H1 (cell line): Measurements from ENCODE around the gene CAT. TPM values are rescaled to one million over a fixed set of nuclear protein-coding genes. Genes with fewer than 3 reads are reported as not detected.

Experiments
- CTCF ChIA-PET: fragments of 300-600 bp; sonication (Branson Sonifier 250); formaldehyde crosslinking; loops from one replicate; lab custom pipeline; 2021; ENCODE audit not compliant: partially characterized antibody; lab: Charles Lee
- POLR2A ChIA-PET: fragments of 300-600 bp; sonication (Branson Sonifier 250); formaldehyde crosslinking; loops from one replicate; lab custom pipeline; 2021; ENCODE audit warnings: inconsistent platforms; ENCODE audit not compliant: partially characterized antibody; lab: Charles Lee
- DNase-seq, 2 experiments: peaks; one replicate each; pipeline versions ENCODE4 v3.0.0 to v3.0.0-alpha.2; 2010 to 2022; ENCODE audit warnings: low spot score in 2 of 2, low read depth in 1 of 2, mixed read lengths in 1 of 2
- FAIRE-seq: peaks from 2 replicates; lab custom pipeline; 2011; peaks lifted over from hg19 to GRCh38; lab: Jason Lieb, UNC
- H2AFZ ChIP-seq: 2 replicates; pipeline ENCODE4 v1.8.1; 2012; ENCODE audit warnings: low read length, inconsistent platforms
- H2AK5ac ChIP-seq: 2 replicates; pipeline ENCODE4 v1.6.1; 2013; ENCODE audit warnings: low read depth, low read length
- H2BK120ac ChIP-seq: replicated peaks from 2 replicates; pipeline ENCODE3; 2013; ENCODE audit warnings: low read depth, low read length, inconsistent platforms
- H2BK12ac ChIP-seq: 2 replicates; pipeline ENCODE4 v1.6.1; 2013; ENCODE audit warnings: low read depth, low read length
- H2BK15ac ChIP-seq: 2 replicates; pipeline ENCODE4 v1.6.1; 2013; ENCODE audit warnings: low read length
- H2BK20ac ChIP-seq: 2 replicates; pipeline ENCODE4 v1.6.1; 2013; ENCODE audit warnings: low read length
- H2BK5ac ChIP-seq: 2 replicates; pipeline ENCODE4 v1.6.1; 2013; ENCODE audit warnings: low read depth, low read length
- H3K14ac ChIP-seq: 2 replicates; pipeline ENCODE4 v1.6.1; 2013; ENCODE audit warnings: inconsistent platforms; ENCODE audit not compliant: insufficient read length
- H3K18ac ChIP-seq: 2 replicates; pipeline ENCODE4 v1.6.1; 2013; ENCODE audit warnings: low read length; ENCODE audit errors: extremely low read depth
- H3K23ac ChIP-seq: 2 replicates; pipeline ENCODE4 v1.6.1; 2013; ENCODE audit warnings: inconsistent platforms; ENCODE audit not compliant: insufficient read length
- H3K23me2 ChIP-seq: 2 replicates; pipeline ENCODE4 v1.6.1; 2013; ENCODE audit warnings: low read depth, low read length
- H3K27ac ChIP-seq: 2 replicates; pipeline ENCODE4 v1.6.1; 2011; ENCODE audit warnings: low read depth, low read length, inconsistent platforms
- H3K27me3 ChIP-seq, 4 experiments: replicated peaks in 1 of 4; 1 replicate in 1 of 4; 2 replicates in 3 of 4; pipeline versions ENCODE4 v1.6.1 to v1.8.1; 2011 to 2013; ENCODE audit warnings: low read length in 3 of 4, mild to moderate bottlenecking in 3 of 4, inconsistent platforms in 2 of 4, mixed read lengths in 2 of 4, moderate library complexity in 1 of 4; ENCODE audit not compliant: control insufficient read depth in 3 of 4, insufficient read depth in 3 of 4; ENCODE audit errors: extremely low read depth in 1 of 4
- H3K36me3 ChIP-seq, 4 experiments: 2 replicates each; pipeline versions ENCODE4 v1.6.1 to v1.8.1; 2011 to 2013; ENCODE audit warnings: mild to moderate bottlenecking in 4 of 4, low read length in 3 of 4, moderate library complexity in 2 of 4, control low read depth in 1 of 4, inconsistent platforms in 1 of 4; ENCODE audit not compliant: insufficient read depth in 4 of 4, control insufficient read depth in 2 of 4
- H3K4ac ChIP-seq: replicated peaks from 2 replicates; pipeline ENCODE3; 2013; ENCODE audit warnings: low read length, low read depth, mixed read lengths, inconsistent platforms; ENCODE audit not compliant: insufficient read length
- H3K4me1 ChIP-seq, 4 experiments: replicated peaks in 1 of 4; 1 replicate in 1 of 4; 2 replicates in 3 of 4; pipeline versions ENCODE4 v1.6.1 to v1.8.1; 2011 to 2013; ENCODE audit warnings: low read length in 3 of 4, inconsistent platforms in 2 of 4, mixed read lengths in 1 of 4; ENCODE audit not compliant: insufficient read depth in 4 of 4, control insufficient read depth in 3 of 4
- H3K4me2 ChIP-seq, 2 experiments: 2 replicates each; pipeline versions ENCODE4 v1.6.1 to v1.8.1; 2011 to 2013; ENCODE audit warnings: low read depth in 2 of 2, low read length in 2 of 2, control low read depth in 1 of 2, inconsistent platforms in 1 of 2, mild to moderate bottlenecking in 1 of 2; ENCODE audit not compliant: insufficient read depth in 1 of 2
- H3K4me3 ChIP-seq, 4 experiments: fragments of 200-600, 300-600 bp in 1 of 4; sonication (generic), shearing (Covaris generic), sonication (Bioruptor Twin) in 1 of 4; 2 replicates each; pipeline versions ENCODE4 v1.5.1 to v1.8.1; 2011 to 2016; ENCODE audit warnings: low read length in 4 of 4, low read depth in 3 of 4, control low read depth in 2 of 4, inconsistent platforms in 2 of 4, mild to moderate bottlenecking in 2 of 4, mixed read lengths in 1 of 4, moderate library complexity in 1 of 4; ENCODE audit not compliant: insufficient read depth in 2 of 4; ENCODE audit errors: extremely low read depth in 1 of 4
- H3K56ac ChIP-seq: replicated peaks from 2 replicates; pipeline ENCODE3; 2013; ENCODE audit warnings: low read depth, mild to moderate bottlenecking, mixed read lengths, low read length, inconsistent platforms; ENCODE audit not compliant: insufficient read length
- H3K79me1 ChIP-seq: 2 replicates; pipeline ENCODE4 v1.6.1; 2013; ENCODE audit warnings: low read depth, low read length, control low read depth
- H3K79me2 ChIP-seq, 2 experiments: 2 replicates each; pipeline versions ENCODE4 v1.6.1 to v1.8.1; 2012 to 2013; ENCODE audit warnings: low read length in 2 of 2, mild to moderate bottlenecking in 2 of 2, inconsistent platforms in 1 of 2; ENCODE audit not compliant: insufficient read depth in 2 of 2, control insufficient read depth in 1 of 2
- H3K9ac ChIP-seq, 4 experiments: replicated peaks in 1 of 4; 1 replicate in 1 of 4; 2 replicates in 3 of 4; pipeline versions ENCODE4 v1.6.1 to v1.8.1; 2011 to 2013; ENCODE audit warnings: low read depth in 3 of 4, low read length in 3 of 4, control low read depth in 2 of 4, mild to moderate bottlenecking in 2 of 4, moderate library complexity in 2 of 4, inconsistent platforms in 1 of 4; ENCODE audit errors: extremely low read depth in 1 of 4
- H3K9me3 ChIP-seq, 2 experiments: 2 replicates each; pipeline versions ENCODE4 v1.6.1 to v1.8.1; 2012 to 2013; ENCODE audit warnings: mild to moderate bottlenecking in 2 of 2, moderate library complexity in 2 of 2, control low read depth in 1 of 2, inconsistent platforms in 1 of 2, low read depth in 1 of 2, low read length in 1 of 2, mixed read lengths in 1 of 2; ENCODE audit not compliant: insufficient read depth in 2 of 2
- H4K20me1 ChIP-seq, 2 experiments: replicated peaks in 1 of 2; 2 replicates each; pipeline versions ENCODE3 to v1.8.1; 2011 to 2013; ENCODE audit warnings: inconsistent platforms in 2 of 2, low read length in 2 of 2, mild to moderate bottlenecking in 1 of 2; ENCODE audit not compliant: insufficient read depth in 2 of 2, control insufficient read depth in 1 of 2
- H4K5ac ChIP-seq: 2 replicates; pipeline ENCODE4 v1.6.1; 2013; ENCODE audit warnings: low read length, low read depth, mixed read lengths, inconsistent platforms; ENCODE audit not compliant: insufficient read length
- H4K8ac ChIP-seq: 2 replicates; pipeline ENCODE4 v1.8.0; 2013; ENCODE audit warnings: mild to moderate bottlenecking, moderate library complexity, low read length, inconsistent platforms; ENCODE audit not compliant: insufficient read depth; ENCODE audit errors: extremely low read depth
- H4K91ac ChIP-seq: replicated peaks from 2 replicates; pipeline ENCODE3; 2013; ENCODE audit warnings: low read length, mixed read lengths, inconsistent platforms; ENCODE audit not compliant: insufficient read length
- BACH1 ChIP-seq: IDR thresholded peaks from 2 replicates; pipeline ENCODE4 v1.6.1; 2012; ENCODE audit warnings: low read length, improper control_type of control experiment
- WGBS, 2 experiments: shearing (Covaris generic) in 1 of 2; methylation state at CpG; one replicate each; pipeline versions ENCODE4 v1.1.6 to v1.1.7; 2013 to 2015; ENCODE audit warnings: low lambda C conversion rate in 2 of 2, mixed read lengths in 2 of 2, inconsistent platforms in 1 of 2, low coverage in 1 of 2, missing lambda C conversion rate in 1 of 2; ENCODE audit not compliant: insufficient replicate concordance in 2 of 2, insufficient coverage in 1 of 2, insufficient read length in 1 of 2; ENCODE audit errors: extremely low coverage in 1 of 2, missing lambda C conversion rate in 1 of 2; 5-methylcytosine and 5-hydroxymethylcytosine counted together
- polyA plus RNA-seq, 7 experiments: library from polyadenylated mRNA; depleted of rRNA in 3 of 7; stranded (reverse) in 5 of 7; unstranded in 2 of 7; fragments of >200 nt in 5 of 7; fragments of 200-250 nt in 2 of 7; gene quantifications; 1 replicate in 5 of 7; 2 replicates in 1 of 7; 4 replicates in 1 of 7; pipeline versions ENCODE4 v1.2.1 to v1.2.3, GENCODE V29; 2011 to 2013; ENCODE audit warnings: missing spikeins in 2 of 7, mixed read lengths in 2 of 7
- total RNA-seq: library from RNA; stranded (reverse); fragmentation: NEBNext Ultra II Directional; extraction: Animal tissue kit (Norgen Biotek cat#: 25700); gene quantifications from 2 replicates; pipeline ENCODE4 v1.2.1, GENCODE V29; 2021

The CAT gene
- total and polyA plus RNA-seq, 2 of the 8 experiments (the other 6 are each of a cell fraction or from before 2014, with no cell fraction given), result 9.6 to 15.0 TPM

DNA sequence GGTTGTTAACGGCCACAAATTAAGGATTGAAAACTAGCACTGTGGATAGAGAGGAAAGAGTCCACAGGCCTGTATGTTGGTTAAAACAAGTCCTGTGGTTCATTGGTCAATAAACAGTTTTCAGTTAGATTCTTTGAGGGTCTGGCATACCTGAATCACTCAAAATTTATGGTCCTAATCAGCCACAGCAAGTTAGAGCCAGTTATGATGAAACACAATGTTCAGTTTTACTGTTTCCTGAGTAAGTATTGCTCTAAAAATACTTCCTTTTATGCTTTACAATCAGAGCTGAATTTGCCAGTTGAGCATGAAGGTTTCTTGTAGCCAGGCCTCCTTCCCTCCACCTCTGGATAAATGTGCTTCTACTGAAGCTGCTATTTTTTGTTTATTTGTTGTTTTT is 12.9 kb upstream of the CAT start:
- DNase-seq (no peak), FAIRE-seq (no peak)
- no peaks in the 10 kb centered on the region for H3K79me1 ChIP-seq
- no peak overlapping the region for H2BK5ac ChIP-seq
- no peaks in the 10 kb centered on the region for H3K4me1 ChIP-seq
- no peak overlapping the region for H4K8ac ChIP-seq
- no peak overlapping the region for H3K4me3 ChIP-seq
- no peaks in the 10 kb centered on the region for H3K9me3 ChIP-seq
- no peak overlapping the region for H2BK15ac ChIP-seq
- H3K14ac ChIP-seq, result no peak overlapping the region
- H2AK5ac ChIP-seq, result no peak overlapping the region
- H4K20me1 ChIP-seq, result no peaks in the 10 kb centered on the region
- H3K23me2 ChIP-seq, result no peaks in the 10 kb centered on the region
- ChIA-PET POLR2A (interaction anchor here (0.9 to 1.0 kb wide), 2 partner anchors 8 to 323 kb away, joined by 3 read pairs; no protein-coding TSS in a partner anchor), CTCF (interaction anchor here (0.6 to 1.2 kb wide), 3 partner anchors 9 to 140 kb away, joined by 3 to 5 read pairs (median 5); no protein-coding TSS in a partner anchor)
- 100% methylated on average over 1 of the region's 1 CpG; no CpG with 5 or more reads in 1 of the 2 experiments for WGBS, 2 experiments
- H3K4ac ChIP-seq, result no peak overlapping the region
- H3K4me2 ChIP-seq, result no peak overlapping the region
- H2BK20ac ChIP-seq, result no peak overlapping the region
- no peaks in the 10 kb centered on the region for H3K79me2 ChIP-seq
- H3K9ac ChIP-seq, result no peak overlapping the region
- no peak overlapping the region for H4K5ac ChIP-seq
- H3K23ac ChIP-seq, result no peak overlapping the region
- no peak overlapping the region for H3K18ac ChIP-seq
- no peak overlapping the region for H2AFZ ChIP-seq
- no peak overlapping the region for H3K27ac ChIP-seq
- no peak for TF ChIP-seq BACH1
- no peak overlapping the region for H2BK120ac ChIP-seq
- no peak overlapping the region for H3K56ac ChIP-seq
- no peak overlapping the region for H2BK12ac ChIP-seq
- no peaks in the 10 kb centered on the region for H3K36me3 ChIP-seq
- H4K91ac ChIP-seq, result no peak overlapping the region
- no peaks in the 10 kb centered on the region for H3K27me3 ChIP-seq
